Measurements from ENCODE around the gene RECK. TPM values are rescaled to one million over a fixed set of nuclear protein-coding genes. Genes with fewer than 3 reads are reported as not detected.

RECK gene
- total and polyA plus RNA-seq, 7 donors = 1.4 to 8.0 (median 2.0) TPM

- Histone ChIP-seq H3K4me1 (no peaks in the 10 kb centered on the region), H3K27ac (no peak overlapping the region), H3K27me3 (ENCODE audit: insufficient read depth in 3 of 3, low read length in 2 of 3) (no peaks in the 10 kb centered on the region), H3K36me3 (ENCODE audit: insufficient read depth in 1 of 2, low read depth in 1 of 2) (peaks cover 0 to 27% of the 10 kb centered on the region in 2 donors), H3K4me3 (no peak overlapping the region), H3K9me3 (no peaks in the 10 kb centered on the region)
- DNase-seq = no peak
- intact Hi-C loops (cut with DNase I) = loop anchor here in 1 of 2 donors (10.0 kb wide), 1 partner anchor 59 kb away; no protein-coding TSS in a partner anchor
- TF ChIP-seq CTCF (IDR thresholded peaks at IDR 0.05) = no peak
- WGBS, 3 donors = 89 to 100% (median 98%) methylated on average over 2 of the region's 2 CpGs
- no peak for ATAC-seq
These were observed 86.8 kb downstream of the RECK start for GRCh38 chr9:36123515-36123914.

- no peak overlapping the region for H3K4me3 ChIP-seq
- intact Hi-C loops (cut with DNase I) = loop anchor here in 1 of 2 donors (10.0 kb wide), 1 partner anchor 60 kb away; no protein-coding TSS in a partner anchor
- peaks cover 0 to 17% of the 10 kb centered on the region in 2 donors for H3K36me3 ChIP-seq (ENCODE audit: insufficient read depth in 1 of 2, low read depth in 1 of 2)
- WGBS, 3 donors = 80 to 82% (median 82%) methylated on average over 10 of the region's 10 CpGs
- DNase-seq (no peak), ATAC-seq (no peak)
- H3K9me3 ChIP-seq = no peaks in the 10 kb centered on the region
- no peaks in the 10 kb centered on the region for H3K4me1 ChIP-seq
- no peaks in the 10 kb centered on the region for H3K27me3 ChIP-seq (ENCODE audit: insufficient read depth in 3 of 3, low read length in 2 of 3)
- H3K27ac ChIP-seq = no peak overlapping the region
- TF ChIP-seq CTCF (IDR thresholded peaks at IDR 0.05) = no peak
These were observed 88.5 kb downstream of the RECK start for GRCh38 chr9:36125062-36125855.

- no peak overlapping the region for H3K27ac ChIP-seq
- no peak overlapping the region for H3K4me3 ChIP-seq
- ATAC-seq (no peak), DNase-seq (no peak)
- intact Hi-C loops (cut with DNase I) = loop anchor here in 1 of 2 donors (10.0 kb wide), 1 partner anchor 61 kb away; no protein-coding TSS in a partner anchor
- H3K4me1 ChIP-seq = no peaks in the 10 kb centered on the region
- peaks cover 0 to 17% of the 10 kb centered on the region in 2 donors for H3K36me3 ChIP-seq (ENCODE audit: insufficient read depth in 1 of 2, low read depth in 1 of 2)
- WGBS, 3 donors = 66 to 75% (median 69%) methylated on average over 6 to 7 of the region's 7 CpGs
- no peaks in the 10 kb centered on the region for H3K27me3 ChIP-seq (ENCODE audit: insufficient read depth in 3 of 3, low read length in 2 of 3)
- no peaks in the 10 kb centered on the region for H3K9me3 ChIP-seq
- TF ChIP-seq CTCF (IDR thresholded peaks at IDR 0.05) = no peak
These were observed 89.5 kb downstream of the RECK start for GRCh38 chr9:36126016-36126730.

- Histone ChIP-seq H3K27ac (no peak overlapping the region), H3K36me3 (ENCODE audit: insufficient read depth in 1 of 2, low read depth in 1 of 2) (peaks cover 0 to 5% of the 10 kb centered on the region in 2 donors), H3K9me3 (no peaks in the 10 kb centered on the region), H3K4me3 (no peak overlapping the region), H3K4me1 (no peaks in the 10 kb centered on the region), H3K27me3 (ENCODE audit: insufficient read depth in 3 of 3, low read length in 2 of 3) (no peaks in the 10 kb centered on the region)
- intact Hi-C loops (cut with DNase I) = loop anchor here in 1 of 2 donors (10.0 kb wide), 1 partner anchor 63 kb away; no protein-coding TSS in a partner anchor
- no peak for TF ChIP-seq CTCF (IDR thresholded peaks at IDR 0.05)
- 74 to 84% (median 74%) methylated on average over 5 of the region's 5 CpGs for WGBS, 3 donors
- no peak for ATAC-seq
- no peak for DNase-seq
These were observed 91.0 kb downstream of the RECK start for GRCh38 chr9:36127652-36128244.

Measured in psoas muscle (tissue), 8 donors.